Natural killer cell treated with Interleukin-12 subunit alpha and Interleukin-12 subunit beta and Interleukin-15 and Interleukin-18, amount 100 ng/mL, for 72 hours (primary cell): Measurements from ENCODE around the gene KIAA1549. TPM values are rescaled to one million over a fixed set of nuclear protein-coding genes. Genes with fewer than 3 reads are reported as not detected.

ENCODE experiments used
- ATAC-seq, 2 donors: fragments of 150-1000 bp; cut with Tn5 transposase in 1 of 2; sonication (Bioruptor Pico), chemical (Tn5 transposase) in 1 of 2; 2 replicates each; pipeline ENCODE4 v1.10.0; 2021
- DNase-seq: peaks from one replicate; pipeline ENCODE4 v3.0.0; 2022; ENCODE audit warnings: low spot score
- H3K27ac Mint-ChIP-seq, 2 donors: 1 replicate in 1 of 2; 2 replicates in 1 of 2; pipeline ENCODE4 v1.8.0; 2022; ENCODE audit warnings: mixed read lengths in 2 of 2, mild to moderate bottlenecking in 1 of 2, moderate library complexity in 1 of 2
- H3K27me3 Mint-ChIP-seq, 2 donors: 1 replicate in 1 of 2; 2 replicates in 1 of 2; pipeline ENCODE4 v1.8.0; 2022; ENCODE audit warnings: mixed read lengths in 2 of 2
- H3K36me3 Mint-ChIP-seq: one replicate; pipeline ENCODE4 v1.8.0; 2022; ENCODE audit warnings: mixed read lengths
- H3K4me1 Mint-ChIP-seq, 2 donors: 1 replicate in 1 of 2; 2 replicates in 1 of 2; pipeline ENCODE4 v1.8.0; 2022; ENCODE audit warnings: low read depth in 2 of 2, mixed read lengths in 2 of 2, mild to moderate bottlenecking in 1 of 2
- H3K4me3 Mint-ChIP-seq: one replicate; pipeline ENCODE4 v1.8.0; 2022; ENCODE audit warnings: mixed read lengths
- H3K9me3 Mint-ChIP-seq: 2 replicates; pipeline ENCODE4 v1.8.0; 2022; ENCODE audit warnings: mixed read lengths
- total RNA-seq, 2 donors: library from RNA; stranded (reverse); gene quantifications; one replicate each; pipeline ENCODE4 v1.2.3, GENCODE V29; 2022

Gene KIAA1549
- total RNA-seq, 2 donors from 2014 or later: 0.21 to 0.33 TPM

GRCh38 chr7:138964624-138965436, 16.4 kb downstream of the KIAA1549 start:
- DNase-seq (no peak), ATAC-seq (no peak)
- Mint-ChIP-seq H3K27me3 (peaks cover 7 to 30% of the 10 kb centered on the region in 2 donors), H3K27ac (no peak overlapping the region), H3K4me3 (no peak overlapping the region), H3K9me3 (no peaks in the 10 kb centered on the region), H3K4me1 (peaks cover 0 to 2% of the 10 kb centered on the region in 2 donors), H3K36me3 (no peaks in the 10 kb centered on the region)

GRCh38 chr7:138963675-138964074, 17.5 kb downstream of the KIAA1549 start:
- peaks cover 0 to 2% of the 10 kb centered on the region in 2 donors for H3K4me1 Mint-ChIP-seq
- ATAC-seq: no peak
- H3K27ac Mint-ChIP-seq: no peak overlapping the region
- no peak overlapping the region for H3K4me3 Mint-ChIP-seq
- H3K36me3 Mint-ChIP-seq: no peaks in the 10 kb centered on the region
- no peaks in the 10 kb centered on the region for H3K9me3 Mint-ChIP-seq
- no peak for DNase-seq
- peaks cover 7 to 30% of the 10 kb centered on the region in 2 donors for H3K27me3 Mint-ChIP-seq

GRCh38 chr7:138962561-138963270, 18.5 kb downstream of the KIAA1549 start:
- no peak for DNase-seq
- Mint-ChIP-seq H3K36me3 (no peaks in the 10 kb centered on the region), H3K4me3 (no peak overlapping the region), H3K27ac (no peak overlapping the region), H3K4me1 (peaks cover 0 to 2% of the 10 kb centered on the region in 2 donors), H3K9me3 (no peaks in the 10 kb centered on the region), H3K27me3 (peaks cover 7 to 30% of the 10 kb centered on the region in 2 donors)
- no peak for ATAC-seq

DNA sequence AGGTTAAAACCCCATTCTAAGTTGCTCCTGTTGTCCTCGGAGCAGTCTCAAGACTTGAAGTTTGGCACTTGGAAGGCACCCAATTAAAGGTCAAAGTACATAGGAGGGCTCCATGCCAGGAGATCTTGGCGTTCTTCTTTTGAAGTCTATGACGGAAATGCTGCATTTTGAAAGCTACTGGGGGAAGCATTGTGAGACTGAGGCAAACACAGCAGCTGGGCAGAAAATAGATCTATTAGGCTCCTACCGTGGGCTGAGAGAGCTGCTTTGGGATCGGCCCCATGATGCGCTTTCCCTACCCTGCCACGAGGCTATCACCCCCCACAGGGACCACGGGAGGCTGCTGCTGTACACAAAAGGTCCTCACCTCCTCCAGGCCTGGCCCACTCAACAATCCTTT, 20.0 kb downstream of the KIAA1549 start:
- peaks cover 7 to 28% of the 10 kb centered on the region in 2 donors for H3K27me3 Mint-ChIP-seq
- H3K36me3 Mint-ChIP-seq: no peaks in the 10 kb centered on the region
- ATAC-seq (no peak), DNase-seq (no peak)
- no peak overlapping the region for H3K4me3 Mint-ChIP-seq
- no peak overlapping the region for H3K27ac Mint-ChIP-seq
- H3K9me3 Mint-ChIP-seq: no peaks in the 10 kb centered on the region
- H3K4me1 Mint-ChIP-seq: peaks cover 0 to 2% of the 10 kb centered on the region in 2 donors

DNA sequence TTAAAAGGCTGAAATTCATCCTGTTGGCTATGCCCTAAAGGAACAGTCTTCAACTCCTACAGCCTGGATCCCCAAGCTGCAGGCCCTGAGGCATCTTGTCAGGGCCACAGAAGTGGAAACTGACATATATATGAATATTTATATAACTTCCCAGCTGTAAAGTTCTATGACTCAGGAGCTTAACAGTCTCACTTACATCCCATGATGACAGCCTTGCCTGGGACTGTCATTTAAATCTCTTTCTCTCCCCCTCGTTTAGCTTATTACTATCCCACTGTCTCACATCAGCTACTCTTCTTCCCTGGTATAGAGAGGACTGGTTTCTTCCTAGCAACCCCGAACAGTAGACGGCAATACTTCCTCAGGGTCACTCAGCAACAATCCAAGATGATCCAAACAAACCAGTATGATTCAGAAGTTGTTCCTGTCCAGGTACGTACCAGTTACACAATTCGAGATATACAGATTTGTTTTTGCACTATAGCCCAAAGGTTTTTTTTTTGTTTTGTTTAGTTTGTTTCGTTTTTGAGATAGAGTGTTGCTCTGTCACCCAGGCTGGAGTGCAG, 22.7 kb downstream of the KIAA1549 start:
- Mint-ChIP-seq H3K9me3 (no peaks in the 10 kb centered on the region), H3K27ac (no peak overlapping the region), H3K27me3 (peaks cover 4 to 9% of the 10 kb centered on the region in 2 donors), H3K4me3 (no peak overlapping the region), H3K4me1 (peaks cover 0 to 2% of the 10 kb centered on the region in 2 donors), H3K36me3 (no peaks in the 10 kb centered on the region)
- DNase-seq (no peak), ATAC-seq (no peak)

DNA sequence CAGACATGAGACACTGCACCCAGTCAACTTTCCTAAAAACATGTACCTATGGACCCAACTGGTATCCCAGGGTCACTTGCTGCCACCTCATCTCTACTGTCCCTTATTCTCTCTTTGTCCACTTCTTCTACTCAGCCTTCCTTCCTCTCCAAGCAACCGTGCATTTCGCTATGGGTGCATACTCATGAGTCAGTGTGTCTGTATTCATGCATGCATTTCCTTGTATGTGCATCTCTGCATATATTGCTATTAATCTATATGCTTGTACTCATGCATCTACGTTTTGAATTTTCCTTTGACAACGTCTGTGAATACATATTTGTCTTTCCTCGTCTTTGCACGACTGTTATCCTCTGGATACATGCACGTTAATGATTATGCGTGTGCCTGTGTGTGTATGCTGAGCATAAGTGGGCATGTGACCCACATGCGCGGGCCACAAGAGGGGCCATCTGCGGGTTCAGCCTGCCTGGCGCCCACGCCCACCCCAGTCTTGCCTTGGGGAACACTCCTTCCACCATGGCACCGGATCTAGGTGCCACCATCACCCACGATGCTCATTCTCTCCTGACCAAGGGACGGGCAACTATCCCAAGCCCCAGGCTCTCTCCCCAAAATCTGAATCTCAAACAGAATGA, 23.3 kb downstream of the KIAA1549 start:
- Mint-ChIP-seq H3K27me3 (peaks cover 2 to 3% of the 10 kb centered on the region in 2 donors), H3K36me3 (no peaks in the 10 kb centered on the region), H3K27ac (no peak overlapping the region), H3K9me3 (no peaks in the 10 kb centered on the region), H3K4me1 (peaks cover 0 to under 1% of the 10 kb centered on the region in 2 donors), H3K4me3 (no peak overlapping the region)
- ATAC-seq: no peak
- no peak for DNase-seq

- ATAC-seq (no peak), DNase-seq (no peak)
- Mint-ChIP-seq H3K36me3 (no peaks in the 10 kb centered on the region), H3K9me3 (no peaks in the 10 kb centered on the region), H3K4me3 (no peak overlapping the region), H3K27me3 (no peaks in the 10 kb centered on the region), H3K27ac (no peak overlapping the region), H3K4me1 (no peaks in the 10 kb centered on the region)
These were observed 24.0 kb downstream of the KIAA1549 start for GRCh38 chr7:138957217-138957616.

DNA sequence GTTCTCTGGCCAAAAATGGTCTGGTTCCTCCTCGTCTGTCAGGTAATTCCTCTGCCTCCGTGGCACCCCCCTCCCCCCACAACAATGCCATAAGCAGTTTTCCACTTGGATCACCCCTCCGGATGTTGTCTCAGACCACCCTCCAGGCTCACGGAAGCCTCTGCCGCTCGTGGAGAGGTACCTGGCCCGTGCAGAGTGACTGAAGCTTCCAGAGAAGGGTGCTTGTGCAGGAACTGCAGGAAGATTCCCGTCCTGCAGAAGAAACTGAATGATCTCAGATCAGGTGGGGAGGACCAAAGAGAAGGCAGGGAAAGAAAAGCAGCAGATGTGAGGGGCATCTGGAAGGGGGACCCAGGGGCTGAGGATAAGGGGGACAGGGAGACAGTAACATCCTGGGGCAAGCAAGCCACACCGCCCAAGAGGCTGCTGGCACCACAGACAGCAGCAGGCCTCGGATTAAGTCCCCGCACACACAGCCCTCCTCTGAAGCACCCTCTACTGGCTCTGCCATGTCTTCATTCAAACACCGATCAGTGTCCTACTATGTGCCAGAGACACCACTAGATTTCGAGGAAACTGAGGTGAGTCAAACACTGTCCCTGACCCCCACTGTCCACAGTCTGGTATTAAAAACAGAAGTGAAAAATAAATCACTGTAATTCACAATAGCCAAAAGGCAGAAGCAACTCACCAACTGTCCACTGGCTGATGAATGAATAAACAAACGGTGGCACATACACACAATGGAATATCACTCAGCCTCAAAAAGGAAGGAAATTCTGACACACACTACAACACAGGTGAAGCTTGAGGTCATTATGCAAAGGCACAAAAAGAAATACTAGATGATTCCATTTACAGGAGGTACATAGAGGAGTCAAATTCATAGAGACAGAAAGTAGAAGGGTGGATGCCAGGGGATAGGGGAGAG, 26.4 kb downstream of the KIAA1549 start:
- Mint-ChIP-seq H3K4me1 (no peaks in the 10 kb centered on the region), H3K27ac (no peak overlapping the region), H3K4me3 (no peak overlapping the region), H3K36me3 (no peaks in the 10 kb centered on the region), H3K9me3 (no peaks in the 10 kb centered on the region), H3K27me3 (peaks cover 10 to 11% of the 10 kb centered on the region in 2 donors)
- DNase-seq (no peak), ATAC-seq (no peak)

GRCh38 chr7:138952791-138953190, 28.4 kb downstream of the KIAA1549 start:
- no peak overlapping the region for H3K4me3 Mint-ChIP-seq
- no peaks in the 10 kb centered on the region for H3K9me3 Mint-ChIP-seq
- H3K27me3 Mint-ChIP-seq: peaks cover 10 to 12% of the 10 kb centered on the region in 2 donors
- H3K36me3 Mint-ChIP-seq: no peaks in the 10 kb centered on the region
- no peaks in the 10 kb centered on the region for H3K4me1 Mint-ChIP-seq
- H3K27ac Mint-ChIP-seq: no peak overlapping the region
- ATAC-seq: no peak
- DNase-seq: no peak

DNA sequence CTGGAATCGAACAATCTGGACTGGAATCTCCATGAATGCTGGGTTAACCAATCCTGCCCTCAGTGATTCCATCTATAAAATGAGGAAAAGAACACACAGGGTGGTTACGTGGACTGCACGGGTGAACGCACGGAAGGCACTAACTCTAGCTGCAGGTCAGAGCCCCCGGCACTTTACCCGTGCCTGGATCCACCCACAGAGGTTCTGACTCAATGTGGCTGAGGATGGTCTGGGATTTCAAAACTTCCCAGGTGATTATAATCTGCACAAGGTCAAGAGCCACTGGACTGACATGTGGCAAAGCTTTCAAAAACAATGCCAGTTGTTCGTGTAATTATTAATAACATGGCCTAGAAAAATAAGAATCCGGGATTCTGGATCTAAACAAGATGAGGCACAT, 29.2 kb downstream of the KIAA1549 start:
- H3K4me1 Mint-ChIP-seq: no peaks in the 10 kb centered on the region
- no peaks in the 10 kb centered on the region for H3K36me3 Mint-ChIP-seq
- DNase-seq (no peak), ATAC-seq (no peak)
- H3K4me3 Mint-ChIP-seq: no peak overlapping the region
- H3K27ac Mint-ChIP-seq: no peak overlapping the region
- peaks cover 10 to 12% of the 10 kb centered on the region in 2 donors for H3K27me3 Mint-ChIP-seq
- H3K9me3 Mint-ChIP-seq: no peaks in the 10 kb centered on the region

DNA sequence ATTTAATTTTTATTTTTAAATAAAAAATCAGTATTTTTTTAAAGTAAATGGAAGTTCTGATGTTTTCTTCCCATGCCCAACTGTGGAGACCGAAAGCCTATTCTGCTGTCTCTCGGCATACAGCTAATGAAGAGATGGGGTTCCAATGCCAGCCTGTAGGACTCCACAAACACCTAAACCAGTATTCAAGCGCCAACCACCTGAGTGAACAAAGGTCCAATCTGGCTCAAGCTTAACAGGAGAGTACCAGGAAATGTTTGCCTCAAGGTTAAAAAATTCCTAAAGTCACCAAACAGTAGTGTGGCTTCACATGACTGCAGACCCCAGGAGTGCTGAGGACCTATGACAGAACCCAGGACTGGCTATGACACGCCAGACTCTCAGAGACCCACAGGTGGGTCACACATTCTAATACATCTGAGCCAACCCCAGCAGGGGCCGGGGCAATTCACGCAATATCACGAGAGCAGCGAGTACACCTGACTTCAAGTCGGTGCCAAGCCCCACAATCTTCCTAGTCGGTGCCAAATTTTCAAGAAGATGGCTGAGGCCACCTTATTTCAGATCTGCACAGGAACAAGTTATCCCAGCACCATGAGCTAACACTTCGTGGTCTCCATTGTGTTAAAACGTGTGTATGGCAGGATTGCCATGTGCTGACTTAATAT, 31.6 kb downstream of the KIAA1549 start:
- ATAC-seq (no peak), DNase-seq (no peak)
- H3K4me3 Mint-ChIP-seq: no peak overlapping the region
- no peak overlapping the region for H3K27ac Mint-ChIP-seq
- no peaks in the 10 kb centered on the region for H3K36me3 Mint-ChIP-seq
- no peaks in the 10 kb centered on the region for H3K9me3 Mint-ChIP-seq
- H3K4me1 Mint-ChIP-seq: no peaks in the 10 kb centered on the region
- peaks cover 10 to 15% of the 10 kb centered on the region in 2 donors for H3K27me3 Mint-ChIP-seq

DNA sequence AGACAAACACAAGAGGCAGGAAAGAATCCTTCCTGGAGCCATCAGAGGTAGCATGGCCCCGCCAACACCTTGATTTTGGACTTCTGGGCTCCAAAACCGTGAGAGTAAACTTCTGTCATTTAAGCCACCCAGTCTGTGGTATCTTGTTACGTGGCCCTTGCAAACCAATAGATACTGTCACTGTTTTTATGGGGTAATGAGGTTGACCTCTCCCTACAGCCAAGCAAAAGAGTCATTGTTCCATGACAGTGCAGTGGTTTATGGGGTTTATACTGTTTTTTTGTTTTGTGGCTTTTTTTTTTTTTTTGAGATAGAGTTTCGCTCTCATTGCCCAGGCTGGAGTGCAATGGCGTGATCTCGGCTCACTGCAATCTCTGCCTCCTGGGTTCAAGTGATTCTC, 32.8 kb downstream of the KIAA1549 start:
- peak; percentile 60 for ATAC-seq

More for the DNA sequence above, 32.8 kb downstream of the KIAA1549 start:
- DNase-seq: no peak
- H3K36me3 Mint-ChIP-seq: no peaks in the 10 kb centered on the region
- H3K27me3 Mint-ChIP-seq: peaks cover 10 to 15% of the 10 kb centered on the region in 2 donors
- H3K27ac Mint-ChIP-seq: no peak overlapping the region
- H3K4me1 Mint-ChIP-seq: no peaks in the 10 kb centered on the region
- no peak overlapping the region for H3K4me3 Mint-ChIP-seq
- no peaks in the 10 kb centered on the region for H3K9me3 Mint-ChIP-seq
